Right lobe of liver (tissue), 6 donors: ENCODE data around the gene CRISPLD2. TPM values are rescaled to one million over a fixed set of nuclear protein-coding genes. Genes with fewer than 3 reads are reported as not detected.

Source experiments
- ATAC-seq, 4 donors: fragments of 200-7000 bp; cut with Tn5 transposase; one replicate each; pipeline ENCODE4 v1.9.1; 2020; ENCODE audit warnings: mild to moderate bottlenecking in 4 of 4, moderate library complexity in 4 of 4
- DNase-seq, 3 donors: peaks; one replicate each; pipeline ENCODE4 v3.0.0-alpha.2; 2020
- H3K27ac ChIP-seq, 3 donors: fragments of 200-600 bp; one replicate each; pipeline ENCODE4 v1.8.0; 2022
- H3K27me3 ChIP-seq, 2 donors: fragments of 200-600 bp; one replicate each; pipeline ENCODE4 v1.8.0; 2022
- H3K36me3 ChIP-seq, 4 donors: fragments of 200-600 bp; sonication (generic) in 1 of 4; one replicate each; pipeline versions ENCODE4 v1.5.1 to v1.8.0; 2017 to 2022; ENCODE audit warnings: control low read depth in 1 of 4
- H3K4me1 ChIP-seq, 4 donors: fragments of 200-600 bp; sonication (generic) in 1 of 4; one replicate each; pipeline versions ENCODE4 v1.5.1 to v1.8.0; 2017 to 2022; ENCODE audit warnings: control low read depth in 1 of 4
- H3K4me3 ChIP-seq, 3 donors: fragments of 200-600 bp; one replicate each; pipeline ENCODE4 v1.8.0; 2022
- H3K9me3 ChIP-seq, 4 donors: fragments of 200-600 bp; sonication (generic) in 1 of 4; one replicate each; pipeline versions ENCODE4 v1.5.1 to v1.8.0; 2017 to 2022; ENCODE audit warnings: control low read depth in 1 of 4
- CTCF ChIP-seq, 4 donors: fragments of 200-600 bp in 3 of 4; fragments of 450-650 bp in 1 of 4; IDR thresholded peaks; one replicate each; pipeline versions ENCODE4 v1.5.1 to v1.8.0; 2016 to 2022; ENCODE audit warnings: antibody characterized with exemption in 4 of 4, mild to moderate bottlenecking in 2 of 4
- POLR2A ChIP-seq: fragments of 450-650 bp; IDR thresholded peaks from one replicate; pipeline ENCODE4 v1.6.1; 2017; ENCODE audit warnings: antibody characterized with exemption, mild to moderate bottlenecking
- WGBS: methylation state at CpG from one replicate; pipeline ENCODE4 v1.1.6; 2018; ENCODE audit warnings: low coverage, low lambda C conversion rate; ENCODE audit not compliant: insufficient coverage; ENCODE audit errors: missing lambda C conversion rate; 5-methylcytosine and 5-hydroxymethylcytosine counted together
- intact Hi-C, 2 donors: fragments of 100-400 bp; cut with DNase I; formaldehyde crosslinking; loops; one replicate each; pipeline versions ENCODE4 v1.11.2 to v1.14.1; 2022
- total RNA-seq, 6 experiments: library from RNA; depleted of rRNA in 2 of 6; stranded (reverse); fragments of >200 nt in 2 of 6; fragmentation: NEBNext Ultra II Directional in 3 of 6; extraction: Animal tissue kit (Norgen Biotek cat#: 25700) in 3 of 6; gene quantifications; one replicate each; pipeline versions ENCODE4 v1.1.0 to v1.2.4, GENCODE V29; 2016 to 2023
- donor health status: DM: no; HTN: yes; CAD: no.
- donor health status: DM: no; HTN: no; CAD: no.
- donor health status: DM: no; HTN: no; CAD: no.
- donor health status: DM: no; HTN: yes; CAD: no.
- donor health status: DM: no; HTN: yes; CAD: no.

Gene CRISPLD2
- total RNA-seq, 6 experiments from 2014 or later, result 2.9 to 14.8 (median 8.9) TPM

GRCh38 chr16:84813141-84813934 lies 6.4 kb upstream of the CRISPLD2 start:
- WGBS, result 33% methylated on average over 5 of the region's 15 CpGs
- Histone ChIP-seq H3K27ac (no peak overlapping the region), H3K4me3 (no peak overlapping the region), H3K4me1 (no peaks in the 10 kb centered on the region), H3K36me3 (no peaks in the 10 kb centered on the region), H3K9me3 (no peaks in the 10 kb centered on the region), H3K27me3 (no peaks in the 10 kb centered on the region)
- ATAC-seq (no peak), DNase-seq (no peak)
- intact Hi-C loops, result no loop called here
- TF ChIP-seq POLR2A (no peak), CTCF (IDR thresholded peaks at IDR 0.05) (no peak)

- no peak for TF ChIP-seq POLR2A
- no peak for TF ChIP-seq CTCF (IDR thresholded peaks at IDR 0.05)
- Histone ChIP-seq H3K9me3 (no peaks in the 10 kb centered on the region), H3K36me3 (no peaks in the 10 kb centered on the region), H3K4me1 (peaks cover 0 to 9% (median 0%) of the 10 kb centered on the region in 4 donors), H3K27ac (no peak overlapping the region), H3K27me3 (peaks cover 0 to 5% of the 10 kb centered on the region in 2 donors), H3K4me3 (no peak overlapping the region)
- 60% methylated on average over 3 of the region's 7 CpGs for WGBS
- no peak for ATAC-seq
- intact Hi-C loops, result no loop called here
- DNase-seq, result no peak
These were observed 4.3 kb upstream of the CRISPLD2 start for GRCh38 chr16:84815462-84815861.

- TF ChIP-seq POLR2A (no peak), CTCF (IDR thresholded peaks at IDR 0.05) (no peak)
- ATAC-seq, result no peak
- Histone ChIP-seq H3K27ac (no peak overlapping the region), H3K9me3 (no peaks in the 10 kb centered on the region), H3K27me3 (peaks cover 0 to 5% of the 10 kb centered on the region in 2 donors), H3K4me1 (peaks cover 0 to 9% (median 0%) of the 10 kb centered on the region in 4 donors), H3K36me3 (no peaks in the 10 kb centered on the region), H3K4me3 (no peak overlapping the region)
- intact Hi-C loops, result no loop called here
- no peak for DNase-seq
- WGBS, result 61% methylated on average over 7 of the region's 7 CpGs
These were observed 3.8 kb upstream of the CRISPLD2 start for GRCh38 chr16:84816023-84816422.

- ATAC-seq (no peak), DNase-seq (no peak)
- no peak for TF ChIP-seq CTCF (IDR thresholded peaks at IDR 0.05)
- TF ChIP-seq POLR2A, result no peak
- WGBS, result 76% methylated on average over 7 of the region's 10 CpGs
- Histone ChIP-seq H3K36me3 (no peaks in the 10 kb centered on the region), H3K4me3 (no peak overlapping the region), H3K4me1 (peaks cover 0 to 9% (median 0%) of the 10 kb centered on the region in 4 donors), H3K27me3 (peaks cover 0 to 5% of the 10 kb centered on the region in 2 donors), H3K9me3 (no peaks in the 10 kb centered on the region), H3K27ac (no peak overlapping the region)
- intact Hi-C loops, result no loop called here
These were observed 3.3 kb upstream of the CRISPLD2 start for GRCh38 chr16:84816485-84816884.
